H9 (cell line): Measurements from ENCODE around the gene PLEKHG1. TPM values are rescaled to one million over a fixed set of nuclear protein-coding genes. Genes with fewer than 3 reads are reported as not detected.
A peak's percentile ranks its signal among the peaks of the same experiment; 100 is the strongest.

Experiments used
- DNase-seq: peaks from one replicate; pipeline ENCODE4 v3.0.0-alpha.2; 2017
- H2AFZ ChIP-seq: one replicate; pipeline ENCODE4 v1.6.1; 2013; ENCODE audit warnings: mild to moderate bottlenecking, low read length, control low read depth, moderate library complexity
- H2AK5ac ChIP-seq: 2 replicates; pipeline ENCODE4 v1.6.1; 2013; ENCODE audit warnings: low read length, control low read depth, mixed read lengths; ENCODE audit not compliant: insufficient read length
- H2BK120ac ChIP-seq: one replicate; pipeline ENCODE4 v1.6.1; 2013; ENCODE audit warnings: low read depth, mild to moderate bottlenecking, low read length, control low read depth, inconsistent platforms; ENCODE audit not compliant: poor library complexity, severe bottlenecking
- H2BK12ac ChIP-seq: 2 replicates; pipeline ENCODE4 v1.6.1; 2013; ENCODE audit warnings: low read length, control low read depth, mixed read lengths, low read depth; ENCODE audit not compliant: insufficient read length
- H2BK15ac ChIP-seq: 2 replicates; pipeline ENCODE4 v1.6.1; 2013; ENCODE audit warnings: low read depth, low read length, control low read depth
- H2BK20ac ChIP-seq: one replicate; pipeline ENCODE4 v1.6.1; 2013; ENCODE audit warnings: low read depth, mild to moderate bottlenecking, low read length, control low read depth, inconsistent platforms; ENCODE audit not compliant: poor library complexity, severe bottlenecking
- H2BK5ac ChIP-seq: 2 replicates; pipeline ENCODE4 v1.6.1; 2013; ENCODE audit warnings: low read length, control low read depth, mixed read lengths; ENCODE audit not compliant: insufficient read length
- H3K14ac ChIP-seq: 2 replicates; pipeline ENCODE4 v1.6.1; 2013; ENCODE audit warnings: low read length, control low read depth; ENCODE audit not compliant: insufficient read depth
- H3K18ac ChIP-seq: 2 replicates; pipeline ENCODE4 v1.6.1; 2013; ENCODE audit warnings: low read depth, mild to moderate bottlenecking, mixed read lengths, low read length, control low read depth; ENCODE audit not compliant: insufficient read length
- H3K23ac ChIP-seq: 2 replicates; pipeline ENCODE4 v1.6.1; 2013; ENCODE audit warnings: low read length, control low read depth, mixed read lengths, low read depth; ENCODE audit not compliant: insufficient read length
- H3K23me2 ChIP-seq: 2 replicates; pipeline ENCODE4 v1.6.1; 2013; ENCODE audit warnings: low read depth, mild to moderate bottlenecking, mixed read lengths, low read length, control low read depth; ENCODE audit not compliant: insufficient read length, poor library complexity, severe bottlenecking
- H3K27ac ChIP-seq: 2 replicates; pipeline ENCODE4 v1.5.1; 2013; ENCODE audit warnings: low read length, control low read depth, mixed read lengths, low read depth; ENCODE audit not compliant: insufficient read length
- H3K27me3 ChIP-seq: 2 replicates; pipeline ENCODE4 v1.6.1; 2013; ENCODE audit warnings: low read length, control low read depth, inconsistent platforms; ENCODE audit not compliant: insufficient read depth
- H3K4ac ChIP-seq: 2 replicates; pipeline ENCODE4 v1.6.1; 2013; ENCODE audit warnings: low read depth, mild to moderate bottlenecking, control low read depth, inconsistent platforms, low read length, moderate library complexity
- H3K4me1 ChIP-seq: 2 replicates; pipeline ENCODE4 v1.6.1; 2013; ENCODE audit warnings: low read length, control low read depth, inconsistent platforms; ENCODE audit not compliant: insufficient read depth
- H3K4me2 ChIP-seq: 2 replicates; pipeline ENCODE4 v1.6.1; 2013; ENCODE audit warnings: low read length, control low read depth, mixed read lengths; ENCODE audit not compliant: insufficient read length, insufficient read depth
- H3K56ac ChIP-seq: 2 replicates; pipeline ENCODE4 v1.6.1; 2013; ENCODE audit warnings: low read depth, mild to moderate bottlenecking, mixed read lengths, low read length, control low read depth; ENCODE audit not compliant: insufficient read length
- H3K79me1 ChIP-seq: 2 replicates; pipeline ENCODE4 v1.6.1; 2013; ENCODE audit warnings: low read depth, mild to moderate bottlenecking, moderate library complexity, low read length, control low read depth, inconsistent platforms; ENCODE audit not compliant: insufficient read depth, poor library complexity, severe bottlenecking
- H3K79me2 ChIP-seq: 2 replicates; pipeline ENCODE4 v1.6.1; 2013; ENCODE audit warnings: low read length, control low read depth, inconsistent platforms; ENCODE audit not compliant: insufficient read depth
- H3K9ac ChIP-seq: 2 replicates; pipeline ENCODE4 v1.6.1; 2013; ENCODE audit warnings: low read length, control low read depth, mixed read lengths; ENCODE audit not compliant: insufficient read length; ENCODE audit errors: extremely low read depth
- H3K9me3 ChIP-seq: one replicate; pipeline ENCODE4 v1.6.1; 2013; ENCODE audit warnings: low read depth, low read length, inconsistent platforms; ENCODE audit not compliant: control insufficient read depth
- H3T11ph ChIP-seq: one replicate; pipeline ENCODE4 v1.6.1; 2013; ENCODE audit warnings: mild to moderate bottlenecking, low read length, control low read depth, inconsistent platforms
- H4K20me1 ChIP-seq: one replicate; pipeline ENCODE4 v1.6.1; 2013; ENCODE audit not compliant: control insufficient read depth, insufficient read length, insufficient read depth
- H4K5ac ChIP-seq: 2 replicates; pipeline ENCODE4 v1.6.1; 2013; ENCODE audit warnings: low read depth, mild to moderate bottlenecking, mixed read lengths, low read length, control low read depth; ENCODE audit not compliant: insufficient read length
- H4K8ac ChIP-seq: replicated peaks from 2 replicates; pipeline ENCODE4 v1.6.1; 2013; ENCODE audit warnings: low read length, control low read depth, mixed read lengths, low read depth; ENCODE audit not compliant: insufficient read length
- H4K91ac ChIP-seq: 2 replicates; pipeline ENCODE4 v1.6.1; 2013; ENCODE audit warnings: low read depth, mild to moderate bottlenecking, moderate library complexity, mixed read lengths, low read length, control low read depth; ENCODE audit not compliant: insufficient read length
- H3K27ac Mint-ChIP-seq, 3 experiments: 2 replicates in 2 of 3; 3 replicates in 1 of 3; pipeline ENCODE4 v1.8.0; 2020 to 2021; ENCODE audit warnings: mixed read lengths in 3 of 3, mild to moderate bottlenecking in 1 of 3, moderate library complexity in 1 of 3
- H3K27me3 Mint-ChIP-seq: 2 replicates; pipeline ENCODE4 v1.8.0; 2021; ENCODE audit warnings: low read depth, mild to moderate bottlenecking, moderate library complexity, mixed read lengths
- H3K36me3 Mint-ChIP-seq, 3 experiments: 2 replicates in 2 of 3; 3 replicates in 1 of 3; pipeline ENCODE4 v1.8.0; 2020 to 2021; ENCODE audit warnings: low read depth in 3 of 3, mixed read lengths in 3 of 3; ENCODE audit not compliant: insufficient read depth in 1 of 3
- H3K4me1 Mint-ChIP-seq, 2 experiments: 2 replicates each; pipeline ENCODE4 v1.8.0; 2020; ENCODE audit warnings: mixed read lengths in 2 of 2
- H3K4me3 Mint-ChIP-seq, 2 experiments: 2 replicates in 1 of 2; 3 replicates in 1 of 2; pipeline ENCODE4 v1.8.0; 2020 to 2021; ENCODE audit warnings: mild to moderate bottlenecking in 2 of 2, mixed read lengths in 2 of 2, moderate library complexity in 1 of 2
- H3K9me3 Mint-ChIP-seq, 2 experiments: 2 replicates in 1 of 2; 3 replicates in 1 of 2; pipeline ENCODE4 v1.8.0; 2020; ENCODE audit warnings: mild to moderate bottlenecking in 2 of 2, mixed read lengths in 2 of 2, moderate library complexity in 1 of 2
- WGBS: extraction: QIAGEN DNeasy Blood & Tissue Kit; methylation state at CpG from one replicate; pipeline ENCODE4 v1.1.7; 2013; ENCODE audit warnings: missing lambda C conversion rate, low lambda C conversion rate, mixed read lengths; ENCODE audit not compliant: insufficient read length; ENCODE audit errors: extremely low coverage; 5-methylcytosine and 5-hydroxymethylcytosine counted together
- total RNA-seq: library from RNA; stranded (reverse); gene quantifications from 2 replicates; pipeline ENCODE4 v1.2.1, GENCODE V29; 2021
- TF ChIP-seq, protein P1 (sequence below): fragments of 200-600 bp; sonication (generic); conservative IDR thresholded peaks from 3 replicates; pipeline ENCODE4 v1.8.0; 2021; ENCODE audit warnings: antibody characterized with exemption, mild to moderate bottlenecking

PLEKHG1 gene
- total RNA-seq, 1 experiment from 2014 or later, result 1.0 TPM

GRCh38 chr6:150606647-150607328 is 7.1 kb downstream of the PLEKHG1 start:
- no peak overlapping the region for H3K27ac ChIP-seq
- no peak overlapping the region for H4K8ac ChIP-seq
- Mint-ChIP-seq H3K36me3 (no peaks in the 10 kb centered on the region), H3K4me3 (peak overlapping the region in 1 of 2 experiments; percentile 5; a peak in 1 of 5 replicates), H3K9me3 (no peaks in the 10 kb centered on the region), H3K4me1 (peaks cover 6 to 7% of the 10 kb centered on the region in 2 experiments), H3K27ac (no peak overlapping the region), H3K27me3 (peaks cover 59% of the 10 kb centered on the region)
- no peak overlapping the region for H4K5ac ChIP-seq
- H4K20me1 ChIP-seq, result no peaks in the 10 kb centered on the region
- no peak for DNase-seq
- H3K9me3 ChIP-seq, result no peaks in the 10 kb centered on the region
- no peak overlapping the region for H3T11ph ChIP-seq
- no peak overlapping the region; the same call in 1 of the 2 replicates for H3K14ac ChIP-seq
- H3K79me2 ChIP-seq, result no peaks in the 10 kb centered on the region
- no CpG with 5 or more reads among the region's 5 CpGs for WGBS
- no peak overlapping the region for H2BK15ac ChIP-seq
- H3K18ac ChIP-seq, result no peak overlapping the region
- H2BK5ac ChIP-seq, result no peak overlapping the region
- no peak overlapping the region for H2AK5ac ChIP-seq
- no peak overlapping the region for H4K91ac ChIP-seq
- TF ChIP-seq, protein P1, sequence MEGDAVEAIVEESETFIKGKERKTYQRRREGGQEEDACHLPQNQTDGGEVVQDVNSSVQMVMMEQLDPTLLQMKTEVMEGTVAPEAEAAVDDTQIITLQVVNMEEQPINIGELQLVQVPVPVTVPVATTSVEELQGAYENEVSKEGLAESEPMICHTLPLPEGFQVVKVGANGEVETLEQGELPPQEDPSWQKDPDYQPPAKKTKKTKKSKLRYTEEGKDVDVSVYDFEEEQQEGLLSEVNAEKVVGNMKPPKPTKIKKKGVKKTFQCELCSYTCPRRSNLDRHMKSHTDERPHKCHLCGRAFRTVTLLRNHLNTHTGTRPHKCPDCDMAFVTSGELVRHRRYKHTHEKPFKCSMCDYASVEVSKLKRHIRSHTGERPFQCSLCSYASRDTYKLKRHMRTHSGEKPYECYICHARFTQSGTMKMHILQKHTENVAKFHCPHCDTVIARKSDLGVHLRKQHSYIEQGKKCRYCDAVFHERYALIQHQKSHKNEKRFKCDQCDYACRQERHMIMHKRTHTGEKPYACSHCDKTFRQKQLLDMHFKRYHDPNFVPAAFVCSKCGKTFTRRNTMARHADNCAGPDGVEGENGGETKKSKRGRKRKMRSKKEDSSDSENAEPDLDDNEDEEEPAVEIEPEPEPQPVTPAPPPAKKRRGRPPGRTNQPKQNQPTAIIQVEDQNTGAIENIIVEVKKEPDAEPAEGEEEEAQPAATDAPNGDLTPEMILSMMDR, result no peak
- no peaks in the 10 kb centered on the region for H3K79me1 ChIP-seq
- H3K23ac ChIP-seq, result no peak overlapping the region
- no peak overlapping the region for H2BK20ac ChIP-seq
- H2AFZ ChIP-seq, result no peak overlapping the region
- H3K56ac ChIP-seq, result no peak overlapping the region
- H3K4me1 ChIP-seq, result no peaks in the 10 kb centered on the region
- H3K9ac ChIP-seq, result no peak overlapping the region
- no peaks in the 10 kb centered on the region for H3K23me2 ChIP-seq
- H3K4ac ChIP-seq, result no peak overlapping the region
- H2BK12ac ChIP-seq, result no peak overlapping the region
- peaks cover 7% of the 10 kb centered on the region; the same call in 1 of the 2 replicates for H3K27me3 ChIP-seq
- no peak overlapping the region for H2BK120ac ChIP-seq
- H3K4me2 ChIP-seq, result no peak overlapping the region
